Neural cell (in vitro differentiated cells): ENCODE measurements around the gene FOXF1. TPM values are rescaled to one million over a fixed set of nuclear protein-coding genes. Genes with fewer than 3 reads are reported as not detected.

Experiments used
- H2AFZ ChIP-seq: fragments of 200-600, 300-800 bp; sonication (generic), shearing (Covaris generic); 2 replicates; pipeline ENCODE4 v1.6.0; 2014; ENCODE audit warnings: low read depth, mild to moderate bottlenecking, antibody characterized with exemption, low read length, moderate library complexity
- H3F3A ChIP-seq: fragments of 200-600 bp; shearing (Covaris generic); 2 replicates; pipeline ENCODE4 v1.6.1; 2016; ENCODE audit warnings: mild to moderate bottlenecking, moderate library complexity, mixed read lengths, antibody characterized with exemption, low read length; ENCODE audit not compliant: insufficient read depth, poor library complexity, severe bottlenecking
- H3K27ac ChIP-seq: fragments of 200-600, 300-800 bp; sonication (generic), shearing (Covaris generic); 2 replicates; pipeline ENCODE4 v1.5.1; 2014; ENCODE audit warnings: mild to moderate bottlenecking, low read length, moderate library complexity
- H3K27me3 ChIP-seq: fragments of 300-800, 200-600 bp; sonication (generic), shearing (Covaris generic); 2 replicates; pipeline ENCODE4 v1.6.0; 2014; ENCODE audit warnings: mild to moderate bottlenecking, low read depth, low read length, moderate library complexity; ENCODE audit not compliant: insufficient read depth
- H3K36me3 ChIP-seq: fragments of 300-800, 200-600 bp; sonication (generic), shearing (Covaris generic); 2 replicates; pipeline ENCODE4 v1.5.1; 2014; ENCODE audit warnings: mild to moderate bottlenecking, antibody characterized with exemption, low read length, moderate library complexity; ENCODE audit not compliant: insufficient read depth
- H3K4me2 ChIP-seq: fragments of 300-800, 200-600 bp; sonication (generic), shearing (Covaris generic); 2 replicates; pipeline ENCODE4 v1.6.0; 2014; ENCODE audit warnings: mild to moderate bottlenecking, low read length
- H3K4me3 ChIP-seq: fragments of 300-800, 200-600 bp; sonication (generic), shearing (Covaris generic); 2 replicates; pipeline ENCODE4 v1.5.1; 2014; ENCODE audit warnings: mild to moderate bottlenecking, low read length, moderate library complexity
- H3K79me2 ChIP-seq: fragments of 200-600 bp; shearing (Covaris generic); replicated peaks from 2 replicates; pipeline ENCODE4 v1.6.0; 2014; ENCODE audit warnings: mild to moderate bottlenecking, low read length, moderate library complexity; ENCODE audit not compliant: insufficient read depth
- H3K9ac ChIP-seq: fragments of 300-800, 200-600 bp; sonication (generic), shearing (Covaris generic); 2 replicates; pipeline ENCODE4 v1.6.1; 2016; ENCODE audit warnings: mild to moderate bottlenecking, low read length, mixed read lengths
- H3K9me2 ChIP-seq: fragments of 200-600 bp; shearing (Covaris generic); 2 replicates; pipeline ENCODE4 v1.6.1; 2016; ENCODE audit warnings: mild to moderate bottlenecking, low read length, mixed read lengths; ENCODE audit not compliant: insufficient read depth
- H3K9me3 ChIP-seq: fragments of 200-600, 300-800 bp; sonication (generic), shearing (Covaris generic); 2 replicates; pipeline ENCODE4 v1.6.1; 2016; ENCODE audit warnings: mild to moderate bottlenecking, mixed run types, low read length, moderate library complexity, mixed read lengths
- H4K20me1 ChIP-seq: fragments of 200-600 bp; shearing (Covaris generic); 2 replicates; pipeline ENCODE4 v1.6.1; 2016; ENCODE audit warnings: mild to moderate bottlenecking, mixed run types; ENCODE audit not compliant: insufficient read depth
- EP300 ChIP-seq: fragments of 450-650 bp; conservative IDR thresholded peaks from 2 replicates; pipeline ENCODE4 v1.6.1; 2014; ENCODE audit warnings: antibody characterized with exemption, mild to moderate bottlenecking, moderate library complexity; ENCODE audit not compliant: poor library complexity, severe bottlenecking
- MXI1 ChIP-seq: fragments of 450-650 bp; conservative IDR thresholded peaks from 2 replicates; pipeline ENCODE4 v1.6.1; 2014; ENCODE audit warnings: antibody characterized with exemption, mild to moderate bottlenecking; ENCODE audit not compliant: poor library complexity, severe bottlenecking
- POLR2AphosphoS5 ChIP-seq: IDR thresholded peaks from 2 replicates; pipeline ENCODE4 v1.6.1; 2012
- RAD21 ChIP-seq: fragments of 450-650 bp; conservative IDR thresholded peaks from 2 replicates; pipeline ENCODE4 v1.6.1; 2014; ENCODE audit warnings: antibody characterized with exemption, mild to moderate bottlenecking, moderate library complexity
- SMC3 ChIP-seq: fragments of 450-650 bp; conservative IDR thresholded peaks from 2 replicates; pipeline ENCODE4 v1.6.1; 2014; ENCODE audit warnings: antibody characterized with exemption, mild to moderate bottlenecking, moderate library complexity; ENCODE audit not compliant: poor library complexity
- TAF1 ChIP-seq: IDR thresholded peaks from 2 replicates; pipeline ENCODE4 v1.6.1; 2012; ENCODE audit warnings: low read depth
- polyA plus RNA-seq: library from polyadenylated mRNA; depleted of rRNA; stranded (reverse); fragments of >200 nt; gene quantifications from 2 replicates; pipeline ENCODE4 v1.2.3, GENCODE V29; 2014
- TF ChIP-seq, protein P1 (sequence below): IDR thresholded peaks from 2 replicates; pipeline ENCODE4 v1.6.1; 2012; ENCODE audit warnings: borderline replicate concordance

FOXF1 gene
- polyA plus RNA-seq, 1 donor from 2014 or later = not detected

- no peak overlapping the region for H3K4me2 ChIP-seq
- no peaks in the 10 kb centered on the region for H3K36me3 ChIP-seq
- H3K79me2 ChIP-seq = no peaks in the 10 kb centered on the region
- no peak overlapping the region for H3K4me3 ChIP-seq
- H3K27me3 ChIP-seq = peaks cover 49% of the 10 kb centered on the region
- TF ChIP-seq EP300 (no peak), TAF1 (no peak), SMC3 (peak; percentile 3)
- TF ChIP-seq, protein P1, sequence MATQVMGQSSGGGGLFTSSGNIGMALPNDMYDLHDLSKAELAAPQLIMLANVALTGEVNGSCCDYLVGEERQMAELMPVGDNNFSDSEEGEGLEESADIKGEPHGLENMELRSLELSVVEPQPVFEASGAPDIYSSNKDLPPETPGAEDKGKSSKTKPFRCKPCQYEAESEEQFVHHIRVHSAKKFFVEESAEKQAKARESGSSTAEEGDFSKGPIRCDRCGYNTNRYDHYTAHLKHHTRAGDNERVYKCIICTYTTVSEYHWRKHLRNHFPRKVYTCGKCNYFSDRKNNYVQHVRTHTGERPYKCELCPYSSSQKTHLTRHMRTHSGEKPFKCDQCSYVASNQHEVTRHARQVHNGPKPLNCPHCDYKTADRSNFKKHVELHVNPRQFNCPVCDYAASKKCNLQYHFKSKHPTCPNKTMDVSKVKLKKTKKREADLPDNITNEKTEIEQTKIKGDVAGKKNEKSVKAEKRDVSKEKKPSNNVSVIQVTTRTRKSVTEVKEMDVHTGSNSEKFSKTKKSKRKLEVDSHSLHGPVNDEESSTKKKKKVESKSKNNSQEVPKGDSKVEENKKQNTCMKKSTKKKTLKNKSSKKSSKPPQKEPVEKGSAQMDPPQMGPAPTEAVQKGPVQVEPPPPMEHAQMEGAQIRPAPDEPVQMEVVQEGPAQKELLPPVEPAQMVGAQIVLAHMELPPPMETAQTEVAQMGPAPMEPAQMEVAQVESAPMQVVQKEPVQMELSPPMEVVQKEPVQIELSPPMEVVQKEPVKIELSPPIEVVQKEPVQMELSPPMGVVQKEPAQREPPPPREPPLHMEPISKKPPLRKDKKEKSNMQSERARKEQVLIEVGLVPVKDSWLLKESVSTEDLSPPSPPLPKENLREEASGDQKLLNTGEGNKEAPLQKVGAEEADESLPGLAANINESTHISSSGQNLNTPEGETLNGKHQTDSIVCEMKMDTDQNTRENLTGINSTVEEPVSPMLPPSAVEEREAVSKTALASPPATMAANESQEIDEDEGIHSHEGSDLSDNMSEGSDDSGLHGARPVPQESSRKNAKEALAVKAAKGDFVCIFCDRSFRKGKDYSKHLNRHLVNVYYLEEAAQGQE = no peak
- no peak overlapping the region for H3K27ac ChIP-seq
- no peak overlapping the region for H2AFZ ChIP-seq
- H3K9me2 ChIP-seq = no peaks in the 10 kb centered on the region
- no peaks in the 10 kb centered on the region for H3F3A ChIP-seq
- no peaks in the 10 kb centered on the region for H3K9me3 ChIP-seq
- no peaks in the 10 kb centered on the region for H4K20me1 ChIP-seq
- no peak overlapping the region for H3K9ac ChIP-seq
Measured at GRCh38 chr16:86520317-86521210, 10.2 kb downstream of the FOXF1 start.

GRCh38 chr16:86521236-86522197, 11.2 kb downstream of the FOXF1 start:
- Histone ChIP-seq H2AFZ (no peak overlapping the region), H3F3A (no peaks in the 10 kb centered on the region), H3K4me3 (no peak overlapping the region), H3K79me2 (no peaks in the 10 kb centered on the region), H3K4me2 (no peak overlapping the region), H4K20me1 (no peaks in the 10 kb centered on the region), H3K9ac (no peak overlapping the region), H3K27me3 (peaks cover 40% of the 10 kb centered on the region), H3K9me2 (no peaks in the 10 kb centered on the region), H3K9me3 (no peaks in the 10 kb centered on the region), H3K27ac (no peak overlapping the region), H3K36me3 (no peaks in the 10 kb centered on the region)
- no peak for TF ChIP-seq SMC3
- TF ChIP-seq RAD21 = no peak
- no peak for TF ChIP-seq MXI1
- TF ChIP-seq POLR2AphosphoS5 = no peak

DNA sequence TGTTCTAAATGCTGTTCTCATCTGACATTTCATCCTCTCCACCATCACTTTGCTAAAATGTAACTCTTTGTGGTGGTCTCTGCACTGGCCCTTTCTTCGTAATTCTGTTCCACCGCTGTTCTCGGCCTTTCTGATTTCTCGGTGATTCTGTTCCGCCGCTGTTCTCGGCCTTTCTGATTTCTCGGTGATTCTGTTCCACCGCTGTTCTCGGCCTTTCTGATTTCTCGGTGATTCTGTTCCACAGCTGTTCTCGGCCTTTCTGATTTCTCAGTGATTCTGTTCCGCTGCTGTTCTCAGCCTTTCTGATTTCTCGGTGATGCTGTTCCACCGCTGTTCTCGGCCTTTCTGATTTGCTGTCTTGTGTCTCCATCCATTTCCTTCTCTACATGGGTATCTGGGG, 12.3 kb downstream of the FOXF1 start:
- no peaks in the 10 kb centered on the region for H4K20me1 ChIP-seq
- no peaks in the 10 kb centered on the region for H3K79me2 ChIP-seq
- H3K9ac ChIP-seq = no peak overlapping the region
- no peak for TF ChIP-seq SMC3
- no peaks in the 10 kb centered on the region for H3K36me3 ChIP-seq
- H3K27me3 ChIP-seq = peaks cover 29% of the 10 kb centered on the region
- H3K9me2 ChIP-seq = no peaks in the 10 kb centered on the region
- no peak overlapping the region for H3K4me3 ChIP-seq
- no peaks in the 10 kb centered on the region for H3F3A ChIP-seq
- H3K27ac ChIP-seq = no peak overlapping the region
- no peak overlapping the region for H2AFZ ChIP-seq
- no peaks in the 10 kb centered on the region for H3K9me3 ChIP-seq
- H3K4me2 ChIP-seq = no peak overlapping the region
